GM12878 (cell line): ENCODE measurements around the gene ADCK1. TPM values are rescaled to one million over a fixed set of nuclear protein-coding genes. Genes with fewer than 3 reads are reported as not detected.

Experiments used
- ATAC-seq: fragments of 200-7000 bp; cut with Tn5 transposase; 3 replicates; pipeline ENCODE4 v1.9.1; 2020; ENCODE audit warnings: mild to moderate bottlenecking, moderate library complexity
- BruUV-seq: library from RNA; stranded (reverse); fragments of 400-500 nt; replicated peaks from 2 replicates; lab custom pipeline; 2021; lab: Mats Ljungman, UMichigan
- CTCF ChIA-PET: fragments of 300-600 bp; sonication (Branson Sonifier 250); formaldehyde crosslinking; extraction: SDS; loops from one replicate; lab custom pipeline; 2021; ENCODE audit warnings: inconsistent platforms; lab: Yijun Ruan, JAX
- POLR2A ChIA-PET: fragments of 350-600 bp; formaldehyde crosslinking; extraction: SDS; loops from one replicate; lab custom pipeline; 2021; ENCODE audit warnings: inconsistent platforms; lab: Charles Lee
- RAD21 ChIA-PET: fragments of 300-600 bp; sonication (Branson Sonifier 250); formaldehyde crosslinking; loops from one replicate; lab custom pipeline; 2023; ENCODE audit warnings: antibody characterized with exemption; ENCODE audit not compliant: unreplicated experiment; lab: Charles Lee
- SMC1A ChIA-PET: fragments of 300-600 bp; sonication (Branson Sonifier 250); formaldehyde crosslinking; loops from one replicate; lab custom pipeline; 2023; ENCODE audit not compliant: unreplicated experiment, uncharacterized antibody; lab: Charles Lee
- DNase-seq: peaks from one replicate; pipeline ENCODE4 v3.0.0-alpha.2; 2011; ENCODE audit warnings: low read depth, low spot score
- FAIRE-seq: peaks from 3 replicates; lab custom pipeline; 2011; peaks lifted over from hg19 to GRCh38; lab: Jason Lieb, UNC
- H2AFZ ChIP-seq: 2 replicates; pipeline ENCODE4 v1.6.0; 2011; ENCODE audit warnings: low read depth, low read length, control low read depth; ENCODE audit not compliant: control insufficient read depth
- H3K27ac ChIP-seq: 2 replicates; pipeline ENCODE4 v1.5.1; 2011; ENCODE audit warnings: control low read depth; ENCODE audit not compliant: control insufficient read depth, insufficient read depth
- H3K27me3 ChIP-seq, 2 experiments: replicated peaks in 1 of 2; 2 replicates each; pipeline versions ENCODE4 v1.6.0 to v1.6.1; 2011; ENCODE audit warnings: low read length in 1 of 2; ENCODE audit not compliant: control insufficient read depth in 2 of 2, insufficient read depth in 2 of 2
- H3K36me3 ChIP-seq, 2 experiments: 2 replicates each; pipeline ENCODE4 v1.5.1; 2011; ENCODE audit warnings: low read length in 1 of 2; ENCODE audit not compliant: control insufficient read depth in 2 of 2, insufficient read depth in 2 of 2
- H3K4me1 ChIP-seq: 2 replicates; pipeline ENCODE4 v1.6.1; 2011; ENCODE audit warnings: mild to moderate bottlenecking, low read length, moderate library complexity, mixed read lengths; ENCODE audit not compliant: control insufficient read depth, insufficient read depth
- H3K4me2 ChIP-seq: 2 replicates; pipeline ENCODE4 v1.6.0; 2011; ENCODE audit warnings: control low read depth; ENCODE audit not compliant: control insufficient read depth, insufficient read depth
- H3K4me3 ChIP-seq: fragments of 200-600 bp; sonication (generic); 2 replicates; pipeline ENCODE4 v1.5.1; 2016
- H3K79me2 ChIP-seq: 2 replicates; pipeline ENCODE4 v1.6.0; 2011; ENCODE audit warnings: low read length; ENCODE audit not compliant: control insufficient read depth, insufficient read depth
- H3K9ac ChIP-seq: 2 replicates; pipeline ENCODE4 v1.8.0; 2011; ENCODE audit warnings: low read length, control low read depth, mixed read lengths; ENCODE audit not compliant: control insufficient read depth, insufficient read depth
- H3K9me3 ChIP-seq: replicated peaks from 3 replicates; pipeline ENCODE4 v1.5.1; 2011; ENCODE audit warnings: mild to moderate bottlenecking, low read length; ENCODE audit not compliant: control insufficient read depth, insufficient read depth
- H4K20me1 ChIP-seq: 2 replicates; pipeline ENCODE4 v1.6.0; 2011; ENCODE audit not compliant: control insufficient read depth, insufficient read depth
- ASH2L ChIP-seq: fragments of 300-600, 200-600 bp; sonication (generic); IDR thresholded peaks from 2 replicates; pipeline ENCODE4 v1.6.1; 2017; ENCODE audit warnings: low read depth, mild to moderate bottlenecking, borderline replicate concordance
- BRCA1 ChIP-seq: IDR thresholded peaks from 2 replicates; pipeline ENCODE4 v1.6.1; 2011; ENCODE audit warnings: low read depth, low read length, improper control_type of control experiment
- CBX5 ChIP-seq: sonication (generic); IDR thresholded peaks from 2 replicates; pipeline ENCODE4 v1.6.1; 2016; ENCODE audit warnings: low read depth, moderate library complexity, mild to moderate bottlenecking, inconsistent platforms
- CHD2 ChIP-seq: IDR thresholded peaks from 2 replicates; pipeline ENCODE4 v1.6.1; 2011; ENCODE audit warnings: low read depth, low read length, improper control_type of control experiment, borderline replicate concordance
- FOS ChIP-seq: IDR thresholded peaks from 3 replicates; pipeline ENCODE4 v1.6.1; 2011; ENCODE audit warnings: borderline replicate concordance; ENCODE audit not compliant: insufficient read length; ENCODE audit errors: extremely low read depth
- GABPA ChIP-seq: IDR thresholded peaks from 2 replicates; pipeline ENCODE4 v1.6.1; 2014; ENCODE audit warnings: antibody characterized with exemption, low read depth, mild to moderate bottlenecking, inconsistent platforms
- HDAC6 ChIP-seq: fragments of 200-600 bp; sonication (generic); IDR thresholded peaks from one replicate; pipeline ENCODE4 v1.8.0; 2017; ENCODE audit warnings: antibody characterized with exemption; ENCODE audit not compliant: unreplicated experiment
- JUNB ChIP-seq: IDR thresholded peaks from 2 replicates; pipeline ENCODE4 v1.6.1; 2016; ENCODE audit warnings: antibody characterized with exemption, mild to moderate bottlenecking
- JUND ChIP-seq: IDR thresholded peaks from 2 replicates; pipeline ENCODE4 v1.6.1; 2012; ENCODE audit warnings: low read depth, mild to moderate bottlenecking, low read length, improper control_type of control experiment, moderate library complexity
- NBN ChIP-seq: fragments of 450-650 bp; IDR thresholded peaks from 2 replicates; pipeline ENCODE4 v1.6.1; 2016
- SMAD5 ChIP-seq: IDR thresholded peaks from 2 replicates; pipeline ENCODE4 v1.6.1; 2016; ENCODE audit warnings: antibody characterized with exemption, low read depth
- STAT3 ChIP-seq: IDR thresholded peaks from 2 replicates; pipeline ENCODE4 v1.6.1; 2011; ENCODE audit warnings: low read depth, low read length, improper control_type of control experiment
- ZBED1 ChIP-seq: IDR thresholded peaks from 2 replicates; pipeline ENCODE4 v1.6.1; 2016; ENCODE audit warnings: borderline replicate concordance
- ZNF24 ChIP-seq: fragments of 450-650 bp; IDR thresholded peaks from 2 replicates; pipeline ENCODE4 v1.6.1; 2017; ENCODE audit warnings: antibody characterized with exemption, mild to moderate bottlenecking
- WGBS: methylation state at CpG from one replicate; pipeline ENCODE4 v1.1.6; 2016; ENCODE audit warnings: low lambda C conversion rate; ENCODE audit not compliant: insufficient replicate concordance, insufficient coverage; ENCODE audit errors: missing lambda C conversion rate; 5-methylcytosine and 5-hydroxymethylcytosine counted together
- in situ Hi-C: fragments of 300-500 bp; cut with MboI; formaldehyde crosslinking; loops from 9 replicates; pipeline ENCODE4 v1.14.3; 2018; ENCODE audit warnings: mixed read lengths
- intact Hi-C: fragments of 100-400 bp; cut with micrococcal nuclease; formaldehyde crosslinking; loops from one replicate; pipeline ENCODE4 v1.14.2; 2022; ENCODE audit not compliant: unreplicated experiment
- polyA plus RNA-seq, 11 experiments: library from polyadenylated mRNA; depleted of rRNA in 4 of 11; unstranded in 6 of 11; stranded (reverse) in 5 of 11; fragments of >200 nt; fragmentation: Nextera tagmentation in 4 of 11; fragmentation: Illumina TruSeq in 1 of 11; extraction: Ambion mirVana in 4 of 11; extraction: Trizol in 1 of 11; gene quantifications; 1 replicate in 1 of 11; 2 replicates in 10 of 11; pipeline versions ENCODE4 v1.2.1 to v1.2.3, GENCODE V29; 2011 to 2016; ENCODE audit warnings: inconsistent platforms in 2 of 11, missing spikeins in 2 of 11, low read depth in 1 of 11
- total RNA-seq, 4 experiments: library from RNA; depleted of rRNA in 3 of 4; stranded (reverse); fragments of >200 nt in 3 of 4; fragmentation: Illumina TruSeq in 1 of 4; extraction: Trizol in 1 of 4; gene quantifications; 2 replicates each; pipeline versions ENCODE4 v1.2.1 to v1.2.3, GENCODE V29; 2013 to 2021
- TF ChIP-seq, protein P1 (sequence below): fragments of 450-650 bp; IDR thresholded peaks from 2 replicates; pipeline ENCODE4 v1.6.1; 2017; ENCODE audit warnings: mild to moderate bottlenecking, low read depth, inconsistent platforms; ENCODE audit not compliant: poor library complexity, severe bottlenecking
- TF ChIP-seq, protein P2 (sequence below): IDR thresholded peaks from 2 replicates; pipeline ENCODE4 v1.6.1; 2012; ENCODE audit warnings: low read depth, low read length, improper control_type of control experiment

The ADCK1 gene
- total and polyA plus RNA-seq, 10 of the 15 experiments (the other 5 are each of a cell fraction or from before 2014, with no cell fraction given): 3.3 to 8.5 (median 5.1) TPM

DNA sequence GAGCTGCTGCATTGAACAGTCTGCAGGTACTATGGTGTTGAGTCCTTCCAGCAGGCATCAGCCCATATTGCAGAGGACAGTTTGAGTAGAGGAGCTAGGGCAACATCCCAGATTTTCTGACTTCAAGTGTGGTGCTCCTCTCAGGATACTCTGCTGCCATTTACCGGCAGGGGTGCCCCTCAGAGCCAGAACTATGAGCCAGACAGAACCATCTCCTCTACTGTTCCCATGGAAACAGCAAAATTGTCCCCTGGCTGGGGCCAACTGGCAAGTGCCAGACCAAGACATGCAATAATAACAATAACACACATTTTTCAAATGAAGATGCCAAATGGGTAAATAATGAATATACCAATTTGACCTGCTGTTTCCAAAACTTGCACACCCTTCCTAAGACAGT, 102.9 kb downstream of the ADCK1 start (continued):
- TF ChIP-seq, protein P1, sequence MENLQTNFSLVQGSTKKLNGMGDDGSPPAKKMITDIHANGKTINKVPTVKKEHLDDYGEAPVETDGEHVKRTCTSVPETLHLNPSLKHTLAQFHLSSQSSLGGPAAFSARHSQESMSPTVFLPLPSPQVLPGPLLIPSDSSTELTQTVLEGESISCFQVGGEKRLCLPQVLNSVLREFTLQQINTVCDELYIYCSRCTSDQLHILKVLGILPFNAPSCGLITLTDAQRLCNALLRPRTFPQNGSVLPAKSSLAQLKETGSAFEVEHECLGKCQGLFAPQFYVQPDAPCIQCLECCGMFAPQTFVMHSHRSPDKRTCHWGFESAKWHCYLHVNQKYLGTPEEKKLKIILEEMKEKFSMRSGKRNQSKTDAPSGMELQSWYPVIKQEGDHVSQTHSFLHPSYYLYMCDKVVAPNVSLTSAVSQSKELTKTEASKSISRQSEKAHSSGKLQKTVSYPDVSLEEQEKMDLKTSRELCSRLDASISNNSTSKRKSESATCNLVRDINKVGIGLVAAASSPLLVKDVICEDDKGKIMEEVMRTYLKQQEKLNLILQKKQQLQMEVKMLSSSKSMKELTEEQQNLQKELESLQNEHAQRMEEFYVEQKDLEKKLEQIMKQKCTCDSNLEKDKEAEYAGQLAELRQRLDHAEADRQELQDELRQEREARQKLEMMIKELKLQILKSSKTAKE: no peak
- TF ChIP-seq BRCA1 (no peak), SMAD5 (no peak), NBN (no peak), CHD2 (no peak), GABPA (no peak), JUND (no peak), ZNF24 (no peak)

DNA sequence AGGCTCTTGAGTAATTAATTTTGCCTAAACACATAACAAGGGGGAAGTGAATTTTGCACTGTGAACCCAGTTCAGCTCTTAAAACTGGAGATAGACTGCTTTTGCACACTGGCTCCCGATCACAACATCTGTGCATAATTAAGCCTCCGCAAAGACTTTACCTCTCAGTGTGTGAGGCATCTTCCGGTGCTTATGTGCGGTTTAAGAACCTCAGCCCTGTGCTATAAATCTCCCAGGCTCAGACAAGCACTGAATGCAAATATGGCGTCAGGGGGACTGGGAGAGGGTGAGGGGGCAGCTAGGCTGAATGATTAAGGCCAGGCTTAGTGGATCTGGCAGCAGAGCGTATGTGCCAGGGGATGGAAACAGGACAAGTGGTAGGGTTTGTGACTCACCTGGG, 103.3 kb downstream of the ADCK1 start:
- Histone ChIP-seq H3K27ac (no peak overlapping the region), H4K20me1 (no peaks in the 10 kb centered on the region), H3K9ac (no peak overlapping the region), H3K4me1 (no peaks in the 10 kb centered on the region), H3K9me3 (no peaks in the 10 kb centered on the region), H2AFZ (no peak overlapping the region), H3K4me2 (no peak overlapping the region), H3K36me3 (no peaks in the 10 kb centered on the region), H3K79me2 (no peaks in the 10 kb centered on the region), H3K4me3 (no peak overlapping the region), H3K27me3 (no peaks in the 10 kb centered on the region)
- TF ChIP-seq HDAC6 (no peak), STAT3 (no peak), FOS (no peak), ASH2L (no peak), CBX5 (no peak), JUNB (no peak), BRCA1 (no peak), ZBED1 (no peak)
- TF ChIP-seq, protein P2, sequence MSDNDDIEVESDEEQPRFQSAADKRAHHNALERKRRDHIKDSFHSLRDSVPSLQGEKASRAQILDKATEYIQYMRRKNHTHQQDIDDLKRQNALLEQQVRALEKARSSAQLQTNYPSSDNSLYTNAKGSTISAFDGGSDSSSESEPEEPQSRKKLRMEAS: no peak
- DNase-seq: no peak
- POLR2A ChIA-PET: no interaction called here
- SMC1A ChIA-PET: no interaction called here
- intact Hi-C loops (no loop called here), in situ Hi-C loops (no loop called here)
- no TSS peak for BruUV-seq
- CTCF ChIA-PET: no interaction called here
- RAD21 ChIA-PET: no interaction called here
- FAIRE-seq: no peak
- 78% methylated on average over 6 of the region's 6 CpGs for WGBS
- ATAC-seq: no peak
